Adipose tissue (tissue), 3 donors: ENCODE results near the gene CARD11. TPM values are rescaled to one million over a fixed set of nuclear protein-coding genes. Genes with fewer than 3 reads are reported as not detected.

Source experiments
- H3K27ac ChIP-seq: one replicate; pipeline ENCODE4 v1.5.1; 2013; ENCODE audit warnings: low read depth, low read length
- WGBS, 3 donors: extraction: QIAGEN DNeasy Blood & Tissue Kit; methylation state at CpG; one replicate each; pipeline ENCODE4 v1.1.7; 2013; 5-methylcytosine and 5-hydroxymethylcytosine counted together
- polyA plus RNA-seq, 3 donors: library from polyadenylated mRNA; stranded (reverse); fragments of 200-250 nt; gene quantifications; one replicate each; pipeline ENCODE4 v1.2.3, GENCODE V29; 2013
- donor health status: healthy with polysubstance abuse.
- donor health status: Bipolar disorder and iron deficiency.
- donor health status: healthy.

Gene CARD11
- polyA plus RNA-seq, 3 donors, result 0.74 to 0.85 (median 0.79) TPM

- no peak overlapping the region for H3K27ac ChIP-seq
- 83 to 88% (median 85%) methylated on average over 8 of the region's 8 CpGs for WGBS, 3 donors
These were observed 44.6 kb downstream of the CARD11 start for GRCh38 chr7:2999078-2999500.

GRCh38 chr7:2997014-2997413 is 46.7 kb downstream of the CARD11 start:
- H3K27ac ChIP-seq, result no peak overlapping the region
- WGBS, 3 donors, result 84 to 87% (median 85%) methylated on average over 10 of the region's 10 CpGs

- H3K27ac ChIP-seq, result no peak overlapping the region
- WGBS, 3 donors, result 79 to 84% (median 80%) methylated on average over 4 of the region's 4 CpGs
These were observed 47.5 kb downstream of the CARD11 start for GRCh38 chr7:2996141-2996540.

- 85 to 93% (median 88%) methylated on average over 14 of the region's 14 CpGs for WGBS, 3 donors
These were observed 49.8 kb downstream of the CARD11 start for GRCh38 chr7:2993868-2994267.

GRCh38 chr7:2993396-2993795 is 50.3 kb downstream of the CARD11 start:
- 77 to 80% (median 80%) methylated on average over 17 of the region's 17 CpGs for WGBS, 3 donors
- H3K27ac ChIP-seq, result no peak overlapping the region

More at GRCh38 chr7:2993868-2994267, 49.8 kb downstream of the CARD11 start:
- H3K27ac ChIP-seq, result no peak overlapping the region

GRCh38 chr7:2990949-2991470 is 52.7 kb downstream of the CARD11 start:
- 75 to 78% (median 76%) methylated on average over 6 of the region's 6 CpGs for WGBS, 3 donors
- H3K27ac ChIP-seq, result no peak overlapping the region

- no peak overlapping the region for H3K27ac ChIP-seq
- WGBS, 3 donors, result 92% methylated on average over 18 of the region's 18 CpGs
These were observed 57.1 kb downstream of the CARD11 start for GRCh38 chr7:2986561-2986960.

GRCh38 chr7:2985866-2986265 is 57.8 kb downstream of the CARD11 start:
- 88 to 91% (median 88%) methylated on average over 14 of the region's 14 CpGs for WGBS, 3 donors

GRCh38 chr7:2984091-2984490 is 59.6 kb downstream of the CARD11 start:
- H3K27ac ChIP-seq, result no peak overlapping the region
- 59 to 65% (median 63%) methylated on average over 6 of the region's 6 CpGs for WGBS, 3 donors

More at GRCh38 chr7:2985866-2986265, 57.8 kb downstream of the CARD11 start:
- no peak overlapping the region for H3K27ac ChIP-seq

- H3K27ac ChIP-seq, result no peak overlapping the region
- WGBS, 3 donors, result 49 to 83% (median 67%) methylated on average over 6 of the region's 6 CpGs
These were observed 60.1 kb downstream of the CARD11 start for GRCh38 chr7:2983586-2983985.

- H3K27ac ChIP-seq, result no peak overlapping the region
- 62 to 87% (median 74%) methylated on average over 7 of the region's 7 CpGs for WGBS, 3 donors
These were observed 60.8 kb downstream of the CARD11 start for GRCh38 chr7:2982831-2983230.

- H3K27ac ChIP-seq, result no peak overlapping the region
- WGBS, 3 donors, result 91 to 96% (median 92%) methylated on average over 11 of the region's 11 CpGs
These were observed 61.3 kb downstream of the CARD11 start for GRCh38 chr7:2982401-2982800.

- H3K27ac ChIP-seq, result no peak overlapping the region
- 89 to 92% (median 89%) methylated on average over 8 of the region's 8 CpGs for WGBS, 3 donors
These were observed 62.6 kb downstream of the CARD11 start for GRCh38 chr7:2981103-2981480.

GRCh38 chr7:2980401-2981102 is 63.1 kb downstream of the CARD11 start:
- H3K27ac ChIP-seq, result no peak overlapping the region
- WGBS, 3 donors, result 48 to 84% (median 69%) methylated on average over 24 to 27 of the region's 27 CpGs

GRCh38 chr7:2979951-2980350 is 63.7 kb downstream of the CARD11 start:
- WGBS, 3 donors, result 53 to 73% (median 60%) methylated on average over 13 of the region's 13 CpGs
- no peak overlapping the region for H3K27ac ChIP-seq

- no peak overlapping the region for H3K27ac ChIP-seq
- 35 to 46% (median 45%) methylated on average over 13 of the region's 13 CpGs for WGBS, 3 donors
These were observed 64.5 kb downstream of the CARD11 start for GRCh38 chr7:2979201-2979631.

- H3K27ac ChIP-seq, result no peak overlapping the region
- 5 to 10% (median 9%) methylated on average over 15 of the region's 15 CpGs for WGBS, 3 donors
These were observed 65.3 kb downstream of the CARD11 start for GRCh38 chr7:2978408-2978807.

- H3K27ac ChIP-seq, result no peak overlapping the region
- 63 to 72% (median 67%) methylated on average over 11 of the region's 11 CpGs for WGBS, 3 donors
These were observed 67.8 kb downstream of the CARD11 start for GRCh38 chr7:2975821-2976371.

GRCh38 chr7:2974093-2974819 is 69.4 kb downstream of the CARD11 start:
- 83 to 88% (median 87%) methylated on average over 13 of the region's 13 CpGs for WGBS, 3 donors
- no peak overlapping the region for H3K27ac ChIP-seq
